Breast epithelium (tissue), 4 donors: ENCODE data around the gene HSD11B2. TPM values are rescaled to one million over a fixed set of nuclear protein-coding genes. Genes with fewer than 3 reads are reported as not detected.
A peak's percentile ranks its signal among the peaks of the same experiment; 100 is the strongest.

Experiments used
- DNase-seq, 2 donors: peaks; one replicate each; pipeline ENCODE4 v3.0.0-alpha.2; 2019; ENCODE audit warnings: low spot score in 2 of 2
- H3K27ac ChIP-seq, 2 donors: fragments of 200-600 bp; sonication (generic) in 1 of 2; one replicate each; pipeline ENCODE4 v1.5.1; 2016 to 2019; ENCODE audit warnings: mild to moderate bottlenecking in 1 of 2
- H3K27me3 ChIP-seq, 2 donors: fragments of 200-600 bp; sonication (generic) in 1 of 2; one replicate each; pipeline versions ENCODE4 v1.5.1 to v1.6.0; 2017 to 2019; ENCODE audit warnings: control low read depth in 1 of 2, mild to moderate bottlenecking in 1 of 2
- H3K36me3 ChIP-seq: fragments of 200-600 bp; one replicate; pipeline ENCODE4 v1.5.1; 2019
- H3K4me1 ChIP-seq, 2 donors: fragments of 200-600 bp; sonication (generic); one replicate each; pipeline ENCODE4 v1.5.1; 2016 to 2019; ENCODE audit warnings: control low read depth in 1 of 2
- H3K4me3 ChIP-seq, 3 donors: fragments of 200-600 bp; sonication (generic); 1 replicate in 2 of 3; 2 replicates in 1 of 3; pipeline ENCODE4 v1.5.1; 2016 to 2019; ENCODE audit warnings: mild to moderate bottlenecking in 3 of 3, moderate library complexity in 2 of 3
- H3K9me3 ChIP-seq, 2 donors: fragments of 200-600 bp; sonication (generic) in 1 of 2; one replicate each; pipeline ENCODE4 v1.5.1; 2016 to 2019; ENCODE audit warnings: control low read depth in 1 of 2
- POLR2A ChIP-seq: fragments of 450-650 bp; IDR thresholded peaks from one replicate; pipeline ENCODE4 v1.6.1; 2016; ENCODE audit warnings: antibody characterized with exemption, mild to moderate bottlenecking, moderate library complexity
- POLR2AphosphoS5 ChIP-seq, 3 donors: sonication (generic); formaldehyde crosslinking; IDR thresholded peaks; one replicate each; pipeline ENCODE4 v1.6.1; 2017; ENCODE audit warnings: antibody characterized with exemption in 3 of 3
- intact Hi-C: fragments of 100-400 bp; cut with DNase I; formaldehyde crosslinking; loops from one replicate; pipeline ENCODE4 v1.15.1; 2023; ENCODE audit warnings: low total_unique reads
- total RNA-seq, 3 donors: library from RNA; depleted of rRNA; stranded (reverse); fragments of >200 nt; gene quantifications; one replicate each; pipeline ENCODE4 v1.1.0, GENCODE V29; 2016
- TF ChIP-seq, protein P1 (sequence below), 3 donors: fragments of 450-650 bp; IDR thresholded peaks; one replicate each; pipeline ENCODE4 v1.5.1; 2016 to 2017; ENCODE audit warnings: antibody characterized with exemption in 3 of 3, mild to moderate bottlenecking in 3 of 3, moderate library complexity in 3 of 3

HSD11B2 gene
- total RNA-seq, 3 donors from 2014 or later, result 0.32 to 66.9 (median 10.2) TPM

DNA sequence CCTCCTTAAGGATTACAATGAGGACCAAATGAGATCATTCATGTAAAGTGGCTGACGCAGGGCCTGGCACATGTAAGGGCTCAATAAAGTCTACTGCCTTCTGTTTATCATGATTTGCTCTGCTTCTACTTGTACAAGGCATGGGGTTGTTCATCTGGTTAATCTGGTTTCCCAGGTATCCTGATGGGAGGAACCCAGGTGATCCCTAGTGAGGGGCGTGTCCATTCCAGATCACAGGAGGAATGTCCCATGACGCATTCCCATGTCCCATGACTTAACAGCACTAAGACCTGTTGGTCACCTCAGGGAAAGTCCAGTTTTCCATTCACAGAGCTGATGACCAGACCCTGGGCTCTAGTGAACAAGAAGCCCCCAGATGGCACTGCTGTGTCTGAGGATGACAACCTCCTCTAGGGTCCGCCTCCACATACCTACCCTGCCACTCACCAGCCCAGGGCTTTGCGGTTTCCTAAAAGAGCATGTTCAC is 26.1 kb upstream of the HSD11B2 start:
- H3K4me3 ChIP-seq, result no peak overlapping the region
- peak overlapping the region; percentile 98 for H3K27ac ChIP-seq
- intact Hi-C loops, result no loop called here
- H3K27me3 ChIP-seq, result no peaks in the 10 kb centered on the region
- H3K9me3 ChIP-seq, result no peaks in the 10 kb centered on the region
- DNase-seq, result peak; percentile 75 to 94
- peaks cover 7 to 19% of the 10 kb centered on the region in 2 donors for H3K4me1 ChIP-seq
- H3K36me3 ChIP-seq, result no peaks in the 10 kb centered on the region
- TF ChIP-seq POLR2AphosphoS5 (IDR thresholded peaks at IDR 0.05), result peak; percentile 23 to 85 (median 55)
- no peak for TF ChIP-seq POLR2A

DNA sequence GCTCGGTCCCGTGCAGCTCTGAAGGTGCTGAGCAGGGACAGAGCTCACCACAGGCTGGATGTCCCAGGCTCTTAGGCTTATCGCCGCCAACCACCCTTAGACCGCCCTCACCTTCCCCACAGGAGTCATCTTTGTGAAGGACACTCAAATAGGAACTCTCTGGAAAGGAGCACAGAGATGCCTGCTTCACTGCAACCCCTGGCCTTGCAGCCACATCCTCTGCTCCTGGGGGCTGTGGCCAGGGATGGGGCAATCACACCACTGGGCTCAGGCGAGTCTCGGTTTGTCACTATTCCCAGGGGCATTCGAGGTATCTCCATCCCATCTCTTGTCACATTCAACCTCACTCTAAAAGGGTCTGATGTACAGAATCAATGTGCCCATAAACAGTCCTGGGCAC is 25.6 kb upstream of the HSD11B2 start:
- TF ChIP-seq POLR2AphosphoS5 (IDR thresholded peaks at IDR 0.05), result no peak
- TF ChIP-seq, protein P1, sequence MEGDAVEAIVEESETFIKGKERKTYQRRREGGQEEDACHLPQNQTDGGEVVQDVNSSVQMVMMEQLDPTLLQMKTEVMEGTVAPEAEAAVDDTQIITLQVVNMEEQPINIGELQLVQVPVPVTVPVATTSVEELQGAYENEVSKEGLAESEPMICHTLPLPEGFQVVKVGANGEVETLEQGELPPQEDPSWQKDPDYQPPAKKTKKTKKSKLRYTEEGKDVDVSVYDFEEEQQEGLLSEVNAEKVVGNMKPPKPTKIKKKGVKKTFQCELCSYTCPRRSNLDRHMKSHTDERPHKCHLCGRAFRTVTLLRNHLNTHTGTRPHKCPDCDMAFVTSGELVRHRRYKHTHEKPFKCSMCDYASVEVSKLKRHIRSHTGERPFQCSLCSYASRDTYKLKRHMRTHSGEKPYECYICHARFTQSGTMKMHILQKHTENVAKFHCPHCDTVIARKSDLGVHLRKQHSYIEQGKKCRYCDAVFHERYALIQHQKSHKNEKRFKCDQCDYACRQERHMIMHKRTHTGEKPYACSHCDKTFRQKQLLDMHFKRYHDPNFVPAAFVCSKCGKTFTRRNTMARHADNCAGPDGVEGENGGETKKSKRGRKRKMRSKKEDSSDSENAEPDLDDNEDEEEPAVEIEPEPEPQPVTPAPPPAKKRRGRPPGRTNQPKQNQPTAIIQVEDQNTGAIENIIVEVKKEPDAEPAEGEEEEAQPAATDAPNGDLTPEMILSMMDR (IDR thresholded peaks at IDR 0.05), result no peak
- Histone ChIP-seq H3K4me3 (no peak overlapping the region), H3K4me1 (peaks cover 7 to 19% of the 10 kb centered on the region in 2 donors), H3K36me3 (no peaks in the 10 kb centered on the region), H3K9me3 (no peaks in the 10 kb centered on the region), H3K27me3 (no peaks in the 10 kb centered on the region), H3K27ac (peak overlapping the region; percentile 98)
- no peak for DNase-seq
- intact Hi-C loops, result no loop called here

DNA sequence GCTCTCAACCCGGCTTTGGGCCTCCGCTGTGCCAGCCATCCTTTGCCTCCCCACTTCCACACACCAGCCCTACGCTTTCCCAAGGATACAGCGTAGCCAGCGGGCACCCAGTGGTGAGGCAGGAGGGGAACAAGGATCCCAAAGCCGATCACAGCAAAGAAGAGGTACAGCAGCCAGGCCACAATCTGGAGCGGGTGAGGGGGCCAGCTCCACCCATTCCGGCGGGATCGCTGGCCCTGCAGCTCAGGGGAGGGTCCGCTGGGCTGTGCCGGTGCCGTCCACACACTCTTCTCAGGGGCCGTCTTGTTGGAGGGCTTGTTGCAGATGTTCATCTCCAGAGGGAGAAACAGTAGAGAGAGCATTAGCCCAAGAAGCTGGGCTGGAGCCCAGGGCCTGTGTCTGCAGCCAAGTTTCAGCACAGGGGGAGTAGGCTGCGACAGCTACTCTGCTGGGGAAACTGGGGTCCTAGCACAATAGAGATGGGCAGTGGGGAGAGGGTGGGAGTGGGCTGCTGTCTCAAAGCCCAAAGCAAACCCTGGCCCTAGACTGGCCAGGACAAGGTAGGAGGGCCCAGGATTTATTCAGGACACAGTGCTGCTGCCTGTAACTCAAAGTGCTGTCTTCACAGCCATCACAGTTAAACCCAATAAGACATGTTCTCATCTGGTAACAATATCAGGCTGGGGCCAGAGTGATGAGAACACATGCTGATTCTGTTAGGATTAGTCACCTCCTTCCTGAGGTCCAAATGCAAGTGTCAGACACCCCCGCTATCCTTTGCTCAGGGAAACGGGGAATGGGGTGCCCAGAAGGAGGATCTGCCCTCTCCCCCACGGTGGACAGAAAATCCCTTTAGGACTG is 24.6 kb upstream of the HSD11B2 start:
- H3K9me3 ChIP-seq, result no peaks in the 10 kb centered on the region
- TF ChIP-seq POLR2A (no peak), POLR2AphosphoS5 (IDR thresholded peaks at IDR 0.05) (no peak)
- TF ChIP-seq, protein P1 (IDR thresholded peaks at IDR 0.05), result no peak
- H3K27me3 ChIP-seq, result no peaks in the 10 kb centered on the region
- H3K4me1 ChIP-seq, result peaks cover 7 to 19% of the 10 kb centered on the region in 2 donors
- H3K36me3 ChIP-seq, result no peaks in the 10 kb centered on the region
- intact Hi-C loops, result no loop called here
- peak overlapping the region; percentile 98 for H3K27ac ChIP-seq
- DNase-seq, result no peak
- H3K4me3 ChIP-seq, result peak overlapping the region in 1 of 3 donors; percentile 9

DNA sequence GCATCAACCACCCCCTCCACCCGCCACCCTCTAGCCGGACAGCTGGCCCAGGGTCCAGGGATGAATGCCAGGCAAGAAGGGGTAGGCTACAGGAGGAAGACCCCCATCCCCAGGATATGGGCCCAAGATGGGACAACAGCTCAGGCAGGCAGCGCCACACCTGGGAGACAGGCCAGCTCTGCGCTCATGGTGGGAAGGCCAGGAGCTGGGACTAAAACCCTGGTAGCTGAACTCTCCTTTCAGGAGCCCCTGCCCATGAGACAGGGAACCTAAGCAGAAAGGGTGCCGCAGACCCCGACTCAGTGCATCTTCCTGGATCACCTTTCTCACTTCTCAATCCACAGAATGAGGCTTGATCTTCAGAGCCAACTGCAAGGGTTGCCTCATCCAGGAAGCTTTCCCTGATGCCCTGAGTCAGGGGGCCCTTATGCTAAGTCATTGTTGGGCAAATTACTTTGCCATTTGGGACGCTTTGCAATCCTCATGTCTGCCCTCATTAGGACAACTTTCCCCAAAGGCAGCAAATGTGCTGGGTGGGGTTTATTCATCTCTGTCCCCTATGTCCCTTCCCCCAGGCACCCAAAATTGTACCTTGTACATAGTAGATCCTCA is 23.6 kb upstream of the HSD11B2 start:
- peak overlapping the region; percentile 98 for H3K27ac ChIP-seq
- DNase-seq, result no peak
- H3K9me3 ChIP-seq, result no peaks in the 10 kb centered on the region
- intact Hi-C loops, result no loop called here
- no peaks in the 10 kb centered on the region for H3K27me3 ChIP-seq
- H3K36me3 ChIP-seq, result no peaks in the 10 kb centered on the region
- no peak overlapping the region for H3K4me3 ChIP-seq
- TF ChIP-seq POLR2AphosphoS5 (IDR thresholded peaks at IDR 0.05) (no peak), POLR2A (no peak)
- TF ChIP-seq, protein P1 (IDR thresholded peaks at IDR 0.05), result no peak
- peaks cover 7 to 19% of the 10 kb centered on the region in 2 donors for H3K4me1 ChIP-seq

DNA sequence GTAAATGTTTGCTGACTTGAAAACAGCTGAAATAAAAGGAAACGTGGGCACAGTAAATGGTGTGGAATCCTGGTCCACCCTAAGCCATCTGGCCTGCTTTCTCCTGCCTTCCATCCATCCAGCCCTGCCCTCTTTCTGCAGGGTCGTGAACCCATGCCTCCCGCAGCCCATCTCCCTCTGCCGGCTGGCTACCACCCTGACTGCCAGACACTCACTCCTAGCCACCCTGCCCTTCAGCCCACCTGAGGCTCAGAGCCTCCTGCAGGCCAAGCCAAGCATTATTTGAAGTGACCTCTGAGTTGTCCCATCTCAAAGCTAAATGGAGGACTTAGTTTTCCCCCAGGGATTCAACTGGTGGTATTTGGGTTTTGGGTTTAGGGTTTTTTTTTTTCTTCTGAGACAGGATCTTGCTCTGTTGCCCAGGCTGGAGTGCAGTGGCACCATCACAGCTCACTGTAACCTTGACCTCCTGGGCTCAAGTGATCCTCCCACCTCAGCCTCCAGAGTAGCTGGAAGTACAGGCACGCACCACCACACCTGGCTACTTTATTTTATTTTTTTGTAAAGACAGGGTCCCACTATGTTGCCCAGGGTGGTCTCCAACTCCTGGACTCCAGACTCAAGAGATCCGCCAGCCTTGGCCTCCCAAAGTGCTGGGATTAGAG is 23.0 kb upstream of the HSD11B2 start:
- no peaks in the 10 kb centered on the region for H3K9me3 ChIP-seq
- intact Hi-C loops, result no loop called here
- peaks cover 7 to 19% of the 10 kb centered on the region in 2 donors for H3K4me1 ChIP-seq
- H3K36me3 ChIP-seq, result no peaks in the 10 kb centered on the region
- no peak for DNase-seq
- H3K27ac ChIP-seq, result peak overlapping the region; percentile 98
- H3K4me3 ChIP-seq, result no peak overlapping the region
- TF ChIP-seq POLR2AphosphoS5 (IDR thresholded peaks at IDR 0.05) (no peak), POLR2A (no peak)
- TF ChIP-seq, protein P1 (IDR thresholded peaks at IDR 0.05), result no peak
- no peaks in the 10 kb centered on the region for H3K27me3 ChIP-seq
